Activated CD4-positive, alpha-beta T cell treated with anti-CD3 and anti-CD28 coated beads, Interleukin-2, amount 50 U/mL, for 1 hour (primary cell): ENCODE measurements around the gene MOB3C.
A peak's percentile ranks its signal among the peaks of the same experiment; 100 is the strongest.

Experiments used
- DNase-seq: peaks from one replicate; pipeline ENCODE4 v3.0.0-alpha.2; 2020

MOB3C gene

DNA sequence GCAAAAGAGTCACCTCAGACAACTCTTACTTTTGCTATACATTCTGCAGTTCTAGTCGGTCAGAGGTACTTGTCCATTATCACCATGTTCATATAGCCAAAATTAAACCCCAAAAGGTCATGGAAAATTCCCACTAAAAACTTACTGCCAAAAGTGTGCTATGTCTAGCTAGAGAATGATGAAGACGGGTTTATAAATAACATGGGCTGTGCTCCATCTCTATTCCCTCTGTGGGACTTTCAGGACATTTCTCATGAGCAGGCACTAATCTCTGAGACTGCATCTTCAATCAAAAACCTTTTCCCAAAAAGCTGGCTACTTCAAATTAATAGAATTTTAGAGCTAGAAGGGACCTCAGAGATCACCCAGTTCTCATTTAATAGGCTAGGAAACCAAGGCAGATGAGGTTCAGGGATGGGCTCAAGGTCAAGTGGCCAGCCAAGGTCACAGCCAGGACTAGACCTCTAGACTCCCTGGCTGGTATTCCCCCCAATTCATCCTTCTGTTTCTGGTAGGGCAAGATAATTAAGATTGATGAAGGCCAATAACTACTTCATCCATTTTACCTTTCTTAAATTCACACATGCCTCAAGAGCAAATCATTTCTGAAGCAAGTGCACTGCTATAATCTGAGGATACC, 21.0 kb upstream of the MOB3C start:
- no peak for DNase-seq

GRCh38 chr1:46635205-46635604, 18.6 kb upstream of the MOB3C start:
- DNase-seq = no peak

DNA sequence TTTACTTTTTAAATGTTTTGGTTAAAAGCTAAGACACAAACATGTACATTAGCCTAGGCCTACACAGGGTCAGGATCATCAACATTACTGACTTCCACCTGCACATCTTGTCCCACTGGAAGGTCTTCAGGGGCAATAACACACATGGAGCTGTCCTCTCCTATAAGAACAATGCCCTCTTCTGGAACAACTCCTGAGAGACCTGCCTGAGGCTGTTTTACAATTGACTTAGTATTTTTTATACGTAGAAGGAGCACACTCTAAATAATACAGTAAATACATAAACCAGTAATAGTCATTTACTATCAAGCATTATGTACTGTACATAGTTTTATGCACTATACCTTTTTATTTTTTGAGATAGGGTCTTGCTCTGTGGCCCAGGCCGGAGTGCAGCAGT, 14.1 kb upstream of the MOB3C start:
- no peak for DNase-seq

DNA sequence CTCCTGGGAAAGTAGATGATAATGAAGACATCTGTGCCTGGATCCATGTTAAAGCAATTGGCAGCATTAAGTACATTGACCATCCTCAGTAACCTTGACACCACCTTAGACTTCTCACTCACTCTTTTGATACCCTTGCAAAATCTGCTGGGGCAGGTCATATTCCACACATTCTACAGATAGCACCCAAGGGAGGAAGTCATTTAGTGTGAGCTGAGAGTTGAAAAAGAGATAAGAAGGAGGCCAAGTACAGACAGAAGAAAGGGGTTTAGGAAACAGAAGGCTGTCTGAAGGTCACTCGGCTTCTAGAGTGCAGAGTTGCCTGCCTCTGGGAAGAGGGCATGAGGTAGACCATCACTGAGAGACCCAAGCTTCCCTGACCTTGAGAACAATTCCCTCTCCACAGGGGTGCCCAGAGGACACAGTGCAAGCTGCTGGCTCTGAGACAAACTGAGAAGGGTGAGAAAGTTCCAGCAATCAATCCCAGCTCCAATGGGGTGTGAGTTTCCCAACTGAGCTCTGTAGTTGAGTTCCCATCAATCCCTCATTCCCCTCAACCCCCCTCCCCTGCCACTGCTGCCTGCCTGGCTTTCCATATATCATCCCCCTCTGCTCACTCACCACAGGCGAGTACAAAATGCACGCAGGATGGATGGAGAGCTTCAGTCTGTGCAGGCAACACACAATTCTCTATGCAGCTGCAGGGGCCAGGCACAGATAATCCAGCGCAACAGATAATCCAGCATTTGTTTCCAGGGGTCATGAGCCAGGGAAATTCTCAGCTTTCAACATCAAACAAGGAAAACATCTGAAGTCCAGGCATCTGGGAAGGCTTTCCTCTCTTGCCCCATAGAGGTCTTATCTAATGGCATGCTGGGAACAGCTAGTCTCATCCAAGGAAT, 7.4 kb upstream of the MOB3C start:
- no peak for DNase-seq

- DNase-seq = no peak
Measured at GRCh38 chr1:46622344-46622743, 5.7 kb upstream of the MOB3C start.

- DNase-seq = no peak
Measured at GRCh38 chr1:46621930-46622329, 5.3 kb upstream of the MOB3C start.

- DNase-seq = no peak
Measured at GRCh38 chr1:46619656-46620258, 3.1 kb upstream of the MOB3C start.

DNA sequence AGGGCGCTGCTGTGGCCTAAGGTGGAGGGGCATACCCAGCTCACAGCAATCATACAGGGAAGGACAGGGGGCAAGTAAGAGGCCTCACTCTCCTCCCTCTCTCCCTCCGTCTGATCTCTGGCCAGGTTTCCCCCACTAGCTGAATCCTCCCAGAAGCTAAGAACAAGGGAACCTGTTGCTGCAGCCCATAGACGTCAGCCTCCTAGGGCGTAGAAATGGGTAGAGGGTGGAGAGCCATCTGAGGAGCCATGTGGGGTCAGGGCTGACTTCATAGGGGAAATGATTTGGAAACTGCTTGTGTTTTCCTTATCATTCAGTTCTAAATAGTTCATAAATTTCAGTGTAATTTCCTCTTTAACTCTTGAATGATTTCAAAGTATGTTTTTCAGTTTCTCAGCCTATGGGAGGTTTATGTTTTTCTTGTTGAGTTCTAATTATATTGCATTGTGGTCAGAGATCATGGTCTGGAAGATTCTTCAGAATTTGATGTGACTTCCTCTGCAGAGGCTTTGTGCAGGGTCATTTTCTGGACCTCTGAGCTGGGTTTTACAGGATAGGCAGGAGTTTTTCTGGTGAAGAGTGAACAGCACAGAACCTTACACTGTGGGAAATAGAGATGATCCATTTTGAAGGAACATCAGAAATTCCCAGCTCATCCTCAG, 2.3 kb upstream of the MOB3C start:
- no peak for DNase-seq

DNA sequence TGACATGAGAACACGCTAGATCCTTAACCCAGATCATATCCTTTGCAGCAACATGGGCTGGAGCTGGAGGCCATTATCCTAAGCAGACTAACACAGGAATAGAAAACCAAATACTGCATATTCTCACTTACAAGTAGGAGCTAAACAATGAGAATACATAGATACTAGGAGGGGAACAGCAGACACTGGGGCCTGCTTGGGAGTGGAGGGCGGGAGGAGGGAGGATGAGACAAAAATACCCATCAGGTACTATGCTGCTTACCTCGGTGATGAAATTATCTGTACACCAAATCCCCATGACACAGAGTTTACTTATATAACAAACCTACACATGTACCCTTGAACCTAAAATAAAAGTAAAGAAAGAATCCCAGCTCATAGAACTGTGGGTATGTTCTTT, 1.2 kb upstream of the MOB3C start:
- no peak for DNase-seq

DNA sequence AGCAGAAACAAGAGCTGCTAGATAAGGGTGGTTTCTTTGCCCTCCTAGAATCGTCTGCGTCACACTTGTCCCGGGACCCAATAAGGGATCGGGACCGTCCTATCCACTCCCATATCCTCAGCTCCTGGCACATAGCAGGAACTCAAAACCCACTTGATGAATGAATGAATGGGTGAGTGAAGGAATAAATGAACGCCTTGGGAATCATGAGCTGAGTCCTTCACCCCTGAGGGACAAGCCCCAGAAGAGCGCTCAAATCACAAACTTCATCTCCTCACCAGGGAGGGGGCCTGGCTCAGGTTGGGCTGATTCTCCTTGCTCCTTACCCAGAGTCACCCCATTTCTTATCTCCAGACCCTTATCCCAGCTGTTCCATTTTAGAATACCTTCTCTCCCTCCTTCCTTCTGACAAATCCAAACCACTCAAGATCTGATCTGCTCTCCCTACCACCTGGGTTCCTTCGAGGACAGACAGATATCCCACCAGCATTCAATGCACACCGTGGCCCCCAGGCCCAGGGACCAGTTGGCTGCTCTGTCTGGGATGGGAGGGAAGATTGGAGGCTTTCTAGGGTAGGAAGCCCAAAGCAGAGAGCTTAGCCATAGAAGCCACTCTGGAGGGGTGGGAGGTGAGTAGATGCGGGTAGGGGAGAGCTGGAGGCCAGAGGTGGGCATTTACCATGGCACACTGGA, 643 bp upstream of the MOB3C start:
- no peak for DNase-seq

- DNase-seq = no peak
Measured at GRCh38 chr1:46615735-46616134, 876 bp downstream of the MOB3C start.

GRCh38 chr1:46615088-46615487, 1.5 kb downstream of the MOB3C start:
- DNase-seq = no peak

- no peak for DNase-seq
Measured at GRCh38 chr1:46614604-46614984, 2.0 kb downstream of the MOB3C start.

DNA sequence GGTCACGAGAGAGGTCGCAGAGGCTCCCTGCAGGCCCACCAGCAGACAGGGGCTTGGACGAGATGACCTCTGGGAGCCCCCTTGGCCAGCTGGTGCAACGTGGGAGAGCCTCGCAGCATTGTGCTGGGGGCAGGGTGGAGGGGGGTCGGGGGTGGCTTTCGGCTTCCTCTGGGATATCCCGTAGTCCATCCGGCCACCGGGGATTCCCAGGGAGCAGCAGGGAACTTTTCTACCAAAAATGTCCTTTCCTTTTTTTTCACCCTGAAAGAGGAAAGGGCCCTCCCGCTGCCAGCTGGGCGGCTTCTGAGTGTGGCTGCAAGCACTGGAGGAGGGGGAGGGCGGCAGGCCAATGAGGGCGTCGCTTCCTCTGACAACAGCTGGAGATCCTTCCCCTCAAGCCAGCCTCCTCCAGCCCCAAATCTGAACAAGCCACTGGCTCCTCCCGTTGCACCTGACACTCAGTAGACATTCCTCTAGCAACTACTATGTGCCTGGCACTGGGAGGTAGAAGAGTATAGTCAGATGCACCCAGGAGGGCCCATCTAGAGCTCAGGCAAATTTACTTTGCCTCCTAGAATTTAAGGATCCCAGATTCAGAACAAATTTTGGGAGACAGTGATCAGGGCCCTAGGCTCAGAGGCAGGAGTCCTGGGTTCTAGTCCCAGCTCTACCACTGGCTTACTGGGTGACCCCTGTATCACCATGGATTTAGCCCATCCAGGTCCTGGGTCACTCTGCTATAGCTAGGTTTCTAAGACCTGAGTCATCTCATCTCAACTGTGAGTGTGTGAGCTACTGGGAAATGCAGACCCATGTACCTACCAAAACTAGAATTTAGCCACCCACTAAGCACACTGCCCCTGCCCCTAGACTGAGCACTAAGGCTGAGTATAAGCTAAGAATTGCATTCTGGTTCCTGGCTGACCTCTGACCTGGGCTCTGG, 2.7 kb downstream of the MOB3C start:
- DNase-seq = peak; percentile 17

DNA sequence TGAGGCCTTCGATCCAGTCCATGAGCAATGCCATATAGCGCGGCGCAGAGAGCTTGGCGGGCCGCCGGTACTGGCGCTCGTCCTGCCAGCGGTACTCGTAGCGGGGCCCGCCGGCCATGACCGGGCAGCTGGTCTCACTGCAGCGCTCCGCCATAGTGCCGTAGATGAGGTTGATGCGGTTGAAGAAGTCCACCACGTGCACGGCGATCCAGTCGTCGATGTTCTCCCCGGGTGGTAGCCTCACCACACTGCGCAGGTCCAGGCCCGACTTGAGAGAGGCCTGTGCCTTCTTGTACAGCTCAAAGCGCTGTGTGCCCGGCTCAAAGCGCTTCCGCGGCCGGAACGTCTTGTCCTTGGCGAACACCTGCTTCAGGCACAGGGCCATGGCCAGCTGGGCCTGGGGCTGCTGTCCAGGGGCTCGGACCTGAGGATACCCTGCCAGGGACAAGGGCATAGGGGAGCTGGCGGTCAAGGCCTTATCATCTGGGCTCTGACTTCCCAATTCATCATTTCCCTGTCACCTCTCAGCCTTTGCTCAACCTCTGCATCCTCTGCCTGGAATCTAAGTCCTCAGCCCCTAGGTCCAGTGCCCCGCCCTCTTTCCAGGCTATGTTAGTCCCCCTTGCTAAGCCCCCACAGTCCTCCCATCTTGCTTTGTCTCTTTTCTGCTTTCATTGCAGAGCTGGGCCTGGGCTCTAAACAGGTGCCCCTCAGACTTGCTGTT, 3.5 kb downstream of the MOB3C start:
- no peak for DNase-seq

GRCh38 chr1:46611691-46612221, 4.9 kb downstream of the MOB3C start:
- DNase-seq = no peak

DNA sequence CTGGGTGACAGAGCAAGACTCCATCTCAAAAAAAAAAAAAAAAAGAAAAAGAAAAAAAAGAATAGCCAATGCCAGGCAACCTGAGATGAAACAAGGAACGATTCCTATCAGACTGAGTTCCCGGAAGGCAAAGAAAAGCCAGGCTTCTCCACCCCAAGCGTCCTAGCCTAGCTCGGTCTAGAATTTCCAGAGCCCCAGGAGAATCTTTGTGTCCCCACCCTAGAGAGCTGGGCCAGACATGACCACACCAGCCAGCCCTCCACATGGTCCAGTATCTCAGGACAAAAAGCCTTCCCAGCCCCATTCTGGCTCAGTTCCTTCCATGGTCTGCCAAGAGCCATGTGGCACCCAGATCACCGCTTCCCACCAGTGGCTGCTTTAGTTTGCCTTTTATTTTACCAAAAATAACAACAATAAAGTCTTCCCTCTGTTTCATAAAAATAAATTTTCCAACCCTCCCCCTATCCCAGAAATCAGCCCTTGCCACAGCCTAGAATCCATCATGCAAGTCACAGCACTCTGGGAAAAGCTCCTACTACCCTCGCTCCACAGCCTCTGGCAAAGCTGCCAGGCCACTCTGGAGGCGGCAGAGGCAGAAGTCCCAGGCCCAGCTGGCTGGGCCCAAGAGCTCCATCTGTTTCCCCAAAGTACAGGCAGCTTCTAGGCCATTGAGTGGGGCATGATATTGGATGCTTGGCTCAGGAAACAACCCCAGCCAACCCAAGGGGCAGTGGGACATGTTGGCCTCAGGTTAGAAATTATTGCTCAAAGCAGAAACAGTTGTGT, 9.1 kb downstream of the MOB3C start:
- DNase-seq = no peak

DNA sequence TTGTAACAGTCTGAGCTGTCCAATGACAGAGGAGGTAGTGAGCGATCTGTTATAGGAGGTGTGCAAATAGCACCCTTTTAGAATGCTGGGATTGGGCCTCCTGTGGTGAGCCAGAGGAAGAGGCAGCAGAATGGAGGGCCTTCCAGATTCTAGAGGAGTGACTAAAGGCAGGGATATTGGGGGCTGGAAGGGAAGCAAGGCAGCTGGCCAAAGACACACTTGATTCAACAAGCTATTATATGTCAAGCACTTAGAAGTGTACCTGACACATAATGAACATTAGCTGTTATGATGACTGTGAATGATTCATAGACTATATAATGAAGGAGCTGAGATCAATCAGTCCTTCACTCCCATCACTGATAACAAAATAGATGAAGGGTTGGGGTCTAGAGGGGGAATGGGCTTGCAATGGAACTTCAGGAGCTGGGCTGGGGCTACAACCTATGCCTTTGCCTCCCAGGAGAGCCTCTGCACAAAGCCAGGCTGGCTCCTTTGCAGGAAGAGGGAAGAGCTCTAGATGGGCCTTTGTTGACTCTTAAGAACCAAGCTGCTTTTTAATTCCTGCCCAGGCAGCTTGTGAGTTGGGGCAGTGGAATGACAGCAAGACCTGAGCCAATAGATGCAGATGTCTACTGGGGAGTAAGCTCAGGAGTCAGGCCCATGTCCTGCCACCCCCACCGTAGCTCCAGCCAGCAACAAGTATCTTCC, 10.2 kb downstream of the MOB3C start:
- DNase-seq = no peak

- DNase-seq = no peak
Measured at GRCh38 chr1:46605232-46605631, 11.4 kb downstream of the MOB3C start.
